Stimulated activated CD8-positive, alpha-beta memory T cell treated with anti-CD3 and anti-CD28 coated beads, Interleukin-4, amount 100 ng/mL, for 24 hours (primary cell): ENCODE measurements around the gene MTF2.
"Not testable (repeated sequence)": the region's sequence is repeated elsewhere in the genome, so short reads cannot be mapped to it uniquely, and the experiment has no call there.

Experiments used
- DNase-seq: peaks from one replicate; pipeline ENCODE4 v3.0.0-alpha.2; 2020; ENCODE audit warnings: low read depth

The MTF2 gene

DNA sequence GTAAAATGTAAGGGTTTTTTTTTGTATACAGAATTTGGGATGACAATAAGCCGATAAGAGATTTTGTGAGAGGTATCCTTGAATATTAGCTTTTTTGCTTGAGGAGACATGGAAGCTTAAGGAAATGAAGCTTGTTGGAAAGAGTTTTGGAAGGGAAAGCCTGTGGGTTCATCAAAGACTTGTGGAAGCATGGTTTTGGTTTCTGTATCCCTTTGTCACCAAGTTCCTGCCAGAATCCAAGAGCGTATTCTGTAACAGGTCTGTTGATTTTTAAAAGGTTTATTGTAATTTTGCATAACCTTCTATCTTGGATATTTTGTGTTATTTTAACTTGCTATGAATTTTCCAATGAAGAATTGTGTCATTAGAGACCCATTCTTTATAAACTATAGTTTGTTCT lies 63.1 kb downstream of the MTF2 start:
- no peak for DNase-seq

DNA sequence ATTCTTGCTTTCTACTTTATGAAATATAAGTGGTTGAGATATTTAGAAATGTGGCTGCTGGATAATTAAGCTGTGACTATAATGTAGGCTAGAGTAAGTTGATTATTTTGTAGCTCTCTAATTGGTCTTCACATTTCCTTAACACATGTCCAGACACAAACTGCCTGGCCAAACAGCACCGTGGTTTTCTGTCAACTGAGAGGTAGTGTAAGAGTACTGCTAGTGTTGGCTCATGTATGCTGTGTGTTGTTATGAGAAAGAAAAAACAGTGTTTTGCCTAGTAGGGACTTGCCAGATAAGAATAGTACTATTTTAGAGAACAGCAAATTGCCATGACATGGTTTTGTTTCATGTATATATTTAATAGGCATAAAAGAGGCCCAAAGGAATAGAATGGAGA lies 64.1 kb downstream of the MTF2 start:
- DNase-seq = no peak

GRCh38 chr1:93143769-93144168 lies 64.7 kb downstream of the MTF2 start:
- DNase-seq = no peak

DNA sequence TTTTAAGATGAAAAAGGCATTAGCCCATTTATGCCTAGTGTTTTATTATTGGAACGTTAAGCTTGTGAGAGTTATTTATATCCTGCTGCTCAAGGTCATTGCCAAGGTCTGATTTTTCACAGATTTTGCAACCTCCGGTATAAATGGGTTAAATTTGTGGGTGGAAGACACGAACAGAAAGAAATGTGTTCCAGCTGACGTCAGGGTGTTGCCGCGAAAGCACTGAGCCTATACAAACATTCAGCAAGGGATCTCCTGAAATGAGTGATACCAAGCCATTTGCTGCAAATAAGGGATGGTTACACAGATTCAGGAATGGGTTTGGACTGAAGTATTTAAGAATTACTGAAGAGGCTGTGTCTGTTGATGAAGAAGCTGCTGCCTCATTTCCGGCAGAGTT lies 68.9 kb downstream of the MTF2 start:
- no peak for DNase-seq

DNA sequence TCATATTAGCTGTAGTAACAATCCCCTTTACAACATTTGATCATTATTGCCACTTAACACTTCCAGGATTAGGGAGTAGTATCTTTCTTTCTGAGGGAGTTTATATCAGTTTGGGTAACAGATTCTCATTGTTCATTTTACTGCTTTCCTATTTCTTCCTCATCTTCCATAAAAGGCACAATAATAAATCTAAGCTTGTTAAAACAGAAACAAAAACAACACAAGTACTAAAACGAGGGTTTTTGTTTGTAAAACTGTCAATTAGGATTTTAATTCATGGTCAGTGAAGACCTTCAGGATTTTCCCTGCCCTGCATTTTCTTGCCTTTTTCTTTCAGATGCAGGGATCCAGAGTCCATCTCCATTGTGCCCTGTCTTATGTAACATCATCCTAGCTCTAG lies 71.6 kb downstream of the MTF2 start:
- DNase-seq = no peak

DNA sequence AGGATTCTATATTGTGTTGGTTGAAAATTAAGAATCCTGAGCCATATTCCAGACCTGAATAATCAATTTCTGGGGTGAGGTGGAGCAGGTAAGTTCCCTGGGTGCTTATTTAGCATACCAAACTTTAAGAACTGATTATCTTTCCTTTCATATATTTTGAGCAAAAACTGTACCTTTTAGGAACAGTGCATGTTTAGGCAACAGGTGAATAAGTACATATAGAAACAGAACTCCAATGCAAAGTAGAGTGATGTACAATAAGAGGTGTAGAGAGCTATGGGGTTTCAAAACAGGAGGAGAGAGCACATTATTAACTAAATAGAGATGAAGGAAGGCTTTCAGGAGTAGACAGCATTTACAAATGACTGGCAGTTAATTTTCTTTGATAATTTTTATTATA lies 72.4 kb downstream of the MTF2 start:
- DNase-seq = no peak

DNA sequence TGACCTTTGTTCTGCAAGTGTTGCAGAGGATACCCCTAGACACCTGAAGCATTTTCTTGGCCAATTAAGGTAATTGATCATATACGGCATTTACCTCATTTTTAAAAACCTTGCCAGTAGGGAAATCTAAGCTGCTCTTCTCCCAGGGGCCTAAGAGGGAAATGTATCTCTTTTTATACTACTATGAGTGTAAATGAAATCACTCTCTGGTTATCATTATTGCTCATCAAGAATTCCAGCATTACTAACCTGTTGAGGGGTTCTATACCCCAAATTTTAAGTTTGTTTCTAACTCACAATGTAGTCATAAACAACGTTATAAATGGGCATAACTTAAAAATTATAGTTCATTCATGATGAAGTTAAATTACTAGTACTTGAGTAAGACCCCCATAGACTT lies 73.8 kb downstream of the MTF2 start:
- no peak for DNase-seq

- DNase-seq = no peak
These were observed 75.8 kb downstream of the MTF2 start for GRCh38 chr1:93154898-93155297.

DNA sequence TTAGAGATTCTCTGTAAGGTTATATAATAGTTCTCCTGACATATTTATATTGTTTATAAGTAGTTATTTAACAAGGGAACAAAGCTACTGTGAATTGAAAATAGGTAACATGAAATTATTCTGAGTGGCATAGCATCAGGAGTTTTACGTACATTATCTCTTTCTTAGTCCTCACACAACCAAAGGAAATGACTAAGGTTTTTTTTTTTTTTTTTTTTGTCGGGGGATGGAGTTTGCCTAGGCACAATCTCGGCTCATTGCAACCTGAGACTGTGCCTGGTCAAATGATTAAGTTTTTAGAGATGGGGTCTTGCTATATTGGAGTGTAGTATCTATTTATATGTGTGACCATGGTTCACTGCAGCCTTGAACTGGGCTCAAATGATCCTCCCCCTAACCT lies 76.3 kb downstream of the MTF2 start:
- no peak for DNase-seq

- DNase-seq = no peak
These were observed 80.3 kb downstream of the MTF2 start for GRCh38 chr1:93159337-93159736.

- DNase-seq = not testable (repeated sequence)
These were observed 84.2 kb downstream of the MTF2 start for GRCh38 chr1:93163314-93163713.

GRCh38 chr1:93164816-93165215 lies 85.7 kb downstream of the MTF2 start:
- DNase-seq = no peak

DNA sequence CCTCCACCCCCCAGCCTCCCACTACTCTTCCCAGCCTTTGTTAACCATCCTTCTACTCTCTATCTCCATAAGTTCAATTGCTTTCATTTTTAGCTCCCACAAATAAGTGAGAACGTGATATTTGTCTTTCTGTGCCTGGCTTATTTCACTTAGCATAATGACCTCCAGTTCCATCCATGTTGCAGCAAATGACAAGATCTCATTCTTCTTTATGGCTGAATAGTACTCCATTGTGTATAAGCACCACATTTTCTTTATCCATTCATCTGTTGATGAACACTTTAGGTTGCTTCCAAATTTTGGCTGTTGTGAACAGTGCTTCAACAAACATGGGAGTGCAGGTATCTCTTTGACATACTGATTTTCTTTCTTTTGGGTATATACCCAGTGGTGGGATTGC lies 86.8 kb downstream of the MTF2 start:
- not testable (repeated sequence) for DNase-seq

- DNase-seq = no peak
These were observed 87.9 kb downstream of the MTF2 start for GRCh38 chr1:93167006-93167405.

DNA sequence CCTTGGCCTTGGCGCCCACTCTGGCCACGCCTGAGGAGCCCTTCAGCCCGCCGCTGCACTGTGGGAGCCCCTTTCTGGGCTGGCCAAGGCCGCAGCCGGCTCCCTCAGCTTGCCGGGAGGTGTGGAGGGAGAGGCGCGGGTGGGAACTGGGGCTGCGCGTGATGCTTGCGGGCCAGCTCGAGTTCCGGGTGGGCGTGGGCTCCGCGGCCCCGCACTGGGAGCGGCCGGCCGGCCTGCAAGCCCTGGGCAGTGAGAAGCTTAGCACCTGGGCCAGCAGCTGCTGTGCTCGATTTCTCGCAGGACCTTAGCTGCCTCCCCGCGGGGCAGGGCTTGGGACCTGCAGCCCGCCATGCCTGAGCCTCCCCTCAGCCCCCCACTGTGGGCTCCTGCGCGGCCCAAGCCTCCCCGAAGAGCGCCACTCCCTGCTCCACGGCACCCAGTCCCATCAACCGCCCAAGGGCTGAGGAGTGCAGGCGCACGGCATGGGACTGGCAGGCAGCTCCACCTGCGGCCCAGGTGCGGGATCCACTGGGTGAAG lies 91.1 kb downstream of the MTF2 start:
- DNase-seq = not testable (repeated sequence)

DNA sequence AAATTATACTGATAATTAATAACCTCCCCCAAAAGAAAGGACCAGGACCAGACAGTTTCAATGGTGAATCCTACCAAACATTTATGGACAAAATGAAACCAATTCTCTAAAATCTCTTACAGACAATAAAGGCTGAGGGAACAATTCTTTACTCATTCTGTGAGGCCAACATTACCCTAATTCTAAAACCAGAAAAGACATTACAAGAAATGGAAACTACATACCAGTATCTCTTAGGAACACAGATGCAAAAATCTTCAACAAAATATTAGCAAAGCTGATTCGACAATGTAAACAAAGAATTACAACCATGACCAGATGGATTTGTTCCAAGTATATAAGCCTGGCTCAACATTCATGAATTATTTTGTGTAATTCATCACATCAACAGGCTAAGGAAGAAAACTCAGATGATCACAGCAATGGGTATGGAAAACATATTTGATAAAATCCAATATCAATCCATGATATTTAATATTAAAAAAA lies 92.5 kb downstream of the MTF2 start:
- no peak for DNase-seq

GRCh38 chr1:93172778-93173177 lies 93.7 kb downstream of the MTF2 start:
- DNase-seq = no peak

DNA sequence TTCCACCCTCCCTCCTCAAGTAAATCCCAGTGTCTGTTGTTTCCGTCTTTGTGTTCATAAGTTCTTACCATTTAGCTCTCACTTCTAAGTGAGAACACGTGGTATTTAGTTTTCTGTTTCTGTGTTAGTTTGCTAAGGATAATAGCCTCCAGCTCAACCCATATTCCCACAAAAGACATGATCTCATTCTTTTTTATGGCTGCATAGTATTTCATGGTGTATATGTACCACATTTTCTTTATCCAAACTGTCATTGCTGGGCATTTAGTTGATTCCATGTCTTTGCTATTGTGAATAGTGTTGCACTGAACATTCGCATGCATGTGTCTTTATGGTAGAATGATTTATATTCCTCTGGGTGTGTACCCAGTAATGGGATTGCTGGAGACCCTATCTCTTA lies 95.6 kb downstream of the MTF2 start:
- not testable (repeated sequence) for DNase-seq

DNA sequence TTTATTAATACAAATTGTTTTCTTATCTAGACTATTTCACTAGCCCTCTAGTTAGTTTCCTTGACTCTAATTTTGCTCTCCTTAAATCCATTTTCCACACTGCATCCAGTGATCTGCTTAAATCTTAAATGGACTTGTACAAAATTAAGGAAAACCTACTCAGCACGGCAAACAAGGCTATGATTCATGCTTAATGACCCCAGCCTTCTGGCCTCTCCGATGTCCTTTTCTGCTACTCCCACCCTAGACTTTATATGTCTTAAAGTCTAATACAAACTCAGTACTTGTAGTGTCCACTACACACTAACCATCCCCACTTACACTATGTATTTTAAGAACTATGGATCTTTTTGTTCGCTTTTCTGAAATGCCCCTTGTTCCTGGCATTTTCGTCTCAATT lies 98.9 kb downstream of the MTF2 start:
- DNase-seq = no peak

DNA sequence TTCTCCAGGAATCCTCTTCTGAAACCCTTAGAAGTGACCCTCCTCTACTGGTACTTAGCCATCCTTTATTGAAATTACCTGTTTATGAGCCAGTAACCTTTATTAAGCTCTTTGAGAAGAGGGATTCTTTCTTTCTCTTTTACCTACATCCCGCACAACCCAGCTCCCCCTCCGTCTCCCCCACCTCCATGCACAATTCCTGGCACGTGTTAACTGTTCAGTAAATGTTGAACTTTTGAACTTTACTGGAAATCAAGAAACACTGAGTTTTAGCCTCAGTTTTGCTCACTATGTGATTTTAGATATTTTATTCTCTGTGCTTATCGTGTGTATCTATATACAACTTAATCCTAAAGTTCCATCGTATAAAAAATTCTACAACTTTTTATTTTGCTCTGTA lies 99.3 kb downstream of the MTF2 start:
- no peak for DNase-seq

DNA sequence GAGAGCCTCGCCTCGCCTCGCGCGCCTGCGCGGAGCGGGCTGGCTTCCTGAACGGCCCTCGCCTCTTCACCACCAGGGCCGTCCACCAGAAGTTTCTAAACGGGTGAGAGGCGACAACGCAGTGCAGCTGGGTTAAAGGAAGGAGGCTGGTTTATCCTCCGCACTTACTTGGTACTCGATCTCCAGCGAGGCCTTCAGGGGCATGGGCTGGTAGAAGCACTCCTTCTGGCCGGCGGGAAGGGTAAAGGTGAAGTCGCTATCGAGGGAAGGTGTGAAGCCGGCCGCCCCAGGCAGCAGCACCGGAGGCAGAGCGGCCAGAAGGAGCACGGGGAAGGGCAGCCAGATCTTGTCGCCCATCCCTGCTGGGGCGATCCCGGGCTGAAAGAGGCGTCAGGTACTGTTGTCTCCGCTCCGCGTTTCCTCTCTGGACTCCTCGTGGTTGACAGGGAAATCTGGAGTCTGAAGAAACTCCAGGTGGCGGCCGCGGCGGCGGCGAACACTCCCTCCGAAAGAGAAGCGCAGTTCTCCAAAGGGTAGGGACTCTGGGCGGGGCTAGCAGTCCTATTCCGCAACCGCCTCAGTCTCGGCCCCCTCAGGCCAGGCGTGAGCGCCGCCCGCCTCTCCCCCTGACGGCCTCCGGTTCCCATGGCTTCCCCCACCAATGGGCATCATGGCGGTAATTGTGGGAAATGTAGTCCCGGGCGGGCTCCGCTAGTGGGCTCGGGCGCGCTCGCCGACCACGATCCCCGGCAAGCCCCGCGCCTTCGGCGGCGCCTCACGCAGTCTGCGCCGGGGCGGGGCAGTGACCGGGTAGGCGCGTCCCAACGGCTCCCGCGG lies 101.0 kb downstream of the MTF2 start, which contains the start of gene TMED5:
Gene TMED5 (minus strand): TSS at position 528 of the 837 bp plus-strand sequence. CDS start 171 bp downstream, at position 357.
- peak; percentile 93 for DNase-seq

GRCh38 chr1:93180723-93181613 lies 101.9 kb downstream of the MTF2 start, which contains the start of gene CCDC18:
CCDC18 (plus strand) TSS chr1:93180724; CDS start chr1:93183362, 2,638 bp downstream.
- DNase-seq = peak; percentile 38
